HG03460 (cell line): Measurements from ENCODE around the gene UPB1.
"Not testable (repeated sequence)": the region's sequence is repeated elsewhere in the genome, so short reads cannot be mapped to it uniquely, and the experiment has no call there.

Experiments
- ATAC-seq: cut with Tn5 transposase; IDR thresholded peaks from one replicate; pipeline ENCODE4 v1.9.1; 2021; ENCODE audit not compliant: unreplicated experiment

Gene UPB1

DNA sequence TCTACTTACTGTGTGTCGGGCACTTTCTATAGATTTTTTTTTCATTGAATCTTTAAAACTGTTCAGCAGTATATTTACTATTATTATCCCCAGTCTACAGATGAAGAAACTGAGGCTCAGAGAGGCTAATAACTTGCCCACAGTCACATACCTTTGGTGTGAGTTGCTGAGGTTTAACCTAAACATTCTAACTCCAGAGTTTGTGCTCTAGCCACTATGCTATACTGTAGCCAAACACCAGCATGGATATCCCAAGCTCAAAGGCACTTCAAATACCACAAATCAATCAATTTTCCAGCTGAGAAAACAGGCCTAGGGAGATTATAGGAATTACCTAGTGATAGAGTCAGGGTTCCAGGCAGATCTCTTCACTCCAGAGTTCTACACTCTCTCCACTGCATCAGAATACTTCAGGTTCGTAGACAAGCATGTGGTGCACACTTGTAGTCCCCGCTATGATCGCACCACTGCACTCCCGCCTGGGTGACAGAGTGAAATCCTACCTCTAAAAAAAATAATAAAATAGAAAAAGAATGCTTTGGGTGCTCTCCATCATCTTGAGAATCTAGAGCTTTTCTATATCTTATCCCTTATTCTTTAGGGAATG, 20.4 kb upstream of the UPB1 start:
- no peak for ATAC-seq

DNA sequence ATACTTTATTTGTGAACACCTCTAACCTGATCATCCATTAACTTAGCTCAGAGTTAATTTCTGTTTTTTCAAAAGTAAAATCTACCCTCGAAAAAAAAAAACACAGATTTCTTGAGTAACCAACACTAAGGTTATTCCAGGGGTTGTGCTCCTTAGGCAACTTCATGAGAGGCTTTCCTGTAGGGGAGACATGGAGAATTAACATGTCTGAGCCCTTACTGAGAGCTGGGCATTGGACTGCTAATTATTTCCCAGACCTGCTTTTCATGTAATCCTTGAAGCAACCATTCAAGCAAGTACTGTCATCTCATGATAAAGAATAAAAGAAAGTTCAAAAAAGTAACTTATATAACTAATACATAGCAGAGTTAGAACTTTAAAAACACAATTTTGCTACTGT, 13.5 kb upstream of the UPB1 start:
- ATAC-seq: no peak

DNA sequence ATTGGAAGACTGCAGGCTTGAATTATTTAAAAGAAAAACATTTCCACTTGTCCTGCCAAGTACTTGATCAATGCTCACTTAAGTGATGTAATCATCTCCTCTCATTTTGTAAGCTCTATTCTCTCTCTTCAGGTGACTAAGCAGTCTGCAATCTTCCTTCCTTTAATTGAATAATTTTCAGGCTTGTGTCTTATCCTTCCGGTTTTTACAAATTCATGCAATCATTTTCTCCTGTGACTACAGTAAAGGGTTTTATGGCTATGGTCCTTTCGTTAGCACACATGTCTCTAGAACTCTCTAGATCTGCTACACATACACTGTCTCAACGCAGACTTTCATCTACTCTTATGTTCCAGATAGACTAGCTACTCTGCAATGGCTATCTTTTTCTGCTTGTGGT, 12.6 kb upstream of the UPB1 start:
- ATAC-seq: no peak

DNA sequence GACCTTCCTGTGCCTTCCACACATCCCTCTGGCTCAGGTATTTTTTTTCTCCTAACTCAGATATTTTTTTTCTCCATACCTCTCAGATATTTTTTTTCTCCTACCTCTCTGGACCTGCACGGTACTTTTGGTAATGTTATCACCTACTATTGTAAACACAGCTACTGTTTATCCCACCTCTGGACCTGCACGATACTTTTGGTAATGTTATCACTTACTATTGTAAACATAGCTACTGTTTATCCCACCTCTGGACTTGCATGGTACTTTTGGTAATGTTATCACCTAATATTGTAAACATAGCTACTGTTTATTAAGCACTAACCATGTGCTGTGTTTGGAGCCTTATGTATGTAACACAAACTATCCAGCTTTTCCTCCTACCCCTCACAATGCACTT, 12.1 kb upstream of the UPB1 start:
- no peak for ATAC-seq

DNA sequence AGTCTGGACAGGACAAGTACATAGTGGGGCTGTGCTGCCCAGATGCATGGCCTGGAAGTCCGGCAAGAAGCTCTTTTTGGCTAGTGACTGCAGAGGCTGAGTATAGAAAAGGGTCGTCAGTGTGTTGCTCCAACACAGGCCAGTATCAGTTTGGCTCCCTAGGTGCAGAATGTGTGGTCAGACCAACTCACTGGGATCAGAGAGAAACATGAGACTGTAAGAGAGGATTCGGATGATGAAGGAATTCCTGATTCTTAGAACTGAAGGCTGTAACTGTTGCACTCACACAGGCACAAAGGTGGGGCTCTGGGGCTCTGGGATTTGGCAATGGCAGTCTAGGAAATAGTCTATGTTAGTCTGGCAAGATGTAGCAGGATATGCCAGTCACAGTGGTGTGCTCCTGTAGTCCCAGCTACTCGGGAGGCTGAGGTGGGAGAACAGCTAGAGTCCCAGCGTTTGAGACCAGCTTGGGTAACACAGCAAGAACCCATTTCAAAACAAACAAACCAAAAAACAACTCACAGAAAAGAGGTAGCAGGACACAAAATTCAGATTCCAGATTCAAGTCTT, 11.1 kb upstream of the UPB1 start:
- no peak for ATAC-seq

DNA sequence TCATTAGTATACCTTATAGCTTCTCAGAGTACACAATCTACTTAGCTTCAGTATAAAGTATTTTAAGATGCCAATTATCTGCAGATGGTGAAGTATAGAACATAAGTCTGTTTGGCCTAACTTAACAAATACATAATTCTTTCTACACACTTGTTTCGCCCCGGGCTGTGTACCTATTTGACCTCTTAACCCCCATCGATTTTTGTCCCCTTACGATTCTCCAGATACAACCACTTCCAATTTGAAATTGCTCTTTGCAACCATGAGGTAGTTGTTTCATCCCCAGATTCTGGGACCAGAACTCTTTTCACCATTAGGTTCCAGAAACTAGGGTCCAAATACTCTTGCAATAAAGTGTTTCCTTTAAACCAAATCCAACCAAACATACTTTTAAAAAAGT, 10.0 kb upstream of the UPB1 start:
- ATAC-seq: no peak

DNA sequence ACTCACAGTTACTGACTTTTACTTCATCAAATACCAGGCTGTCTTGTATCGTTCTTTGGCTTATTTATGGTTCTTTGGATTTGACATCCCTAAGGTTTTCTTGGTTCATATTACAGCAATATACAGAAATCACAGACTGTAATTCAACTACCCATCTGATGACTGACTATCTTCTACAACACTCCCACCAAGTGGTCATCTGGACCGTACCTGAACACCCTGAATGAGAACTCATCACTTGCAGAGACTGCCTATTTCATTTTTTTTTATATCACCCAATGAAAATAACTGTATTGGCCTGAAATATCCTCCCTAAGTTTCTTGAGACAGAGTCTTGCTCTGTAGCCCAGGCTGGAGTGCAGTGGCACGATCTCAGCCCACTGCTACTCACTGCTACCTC, 9.5 kb upstream of the UPB1 start:
- ATAC-seq: no peak

DNA sequence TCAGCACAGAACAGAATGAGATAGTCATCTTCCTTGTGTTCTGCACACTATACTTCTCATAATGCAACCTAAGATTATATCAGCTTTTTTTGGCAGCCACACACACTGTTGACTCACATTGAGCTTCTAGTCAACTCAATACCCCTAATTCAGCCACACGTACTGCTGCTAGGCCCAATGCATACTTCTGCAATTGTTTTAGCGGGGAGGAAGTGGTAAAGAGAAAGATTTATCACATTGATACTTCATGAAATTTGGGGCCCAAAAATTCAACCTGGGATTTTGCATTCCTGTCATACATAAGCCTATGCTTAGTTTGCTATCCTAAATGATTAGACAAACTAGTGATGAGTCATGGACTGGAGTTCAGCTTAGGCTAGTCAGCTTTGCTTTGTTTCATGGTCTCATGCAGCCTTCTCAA, 8.6 kb upstream of the UPB1 start:
- no peak for ATAC-seq

DNA sequence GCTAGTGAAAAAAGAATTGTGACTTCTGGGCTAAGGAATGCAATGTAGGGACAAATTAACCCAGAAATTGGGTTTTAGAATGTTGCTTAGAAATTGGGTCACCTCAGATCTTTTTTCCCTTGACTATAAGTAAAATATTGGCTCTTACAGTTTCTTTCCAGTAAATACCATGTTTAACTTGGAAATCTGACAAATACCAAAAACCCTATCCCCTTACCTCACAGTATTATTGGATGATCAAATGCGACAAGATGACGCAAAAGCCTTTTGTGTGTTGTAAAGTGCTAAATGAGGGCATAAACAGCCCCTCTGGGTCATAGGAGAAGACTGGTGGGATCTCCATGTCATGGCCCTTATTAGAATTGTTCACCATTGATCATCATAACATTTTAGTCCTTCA, 6.1 kb upstream of the UPB1 start:
- no peak for ATAC-seq

DNA sequence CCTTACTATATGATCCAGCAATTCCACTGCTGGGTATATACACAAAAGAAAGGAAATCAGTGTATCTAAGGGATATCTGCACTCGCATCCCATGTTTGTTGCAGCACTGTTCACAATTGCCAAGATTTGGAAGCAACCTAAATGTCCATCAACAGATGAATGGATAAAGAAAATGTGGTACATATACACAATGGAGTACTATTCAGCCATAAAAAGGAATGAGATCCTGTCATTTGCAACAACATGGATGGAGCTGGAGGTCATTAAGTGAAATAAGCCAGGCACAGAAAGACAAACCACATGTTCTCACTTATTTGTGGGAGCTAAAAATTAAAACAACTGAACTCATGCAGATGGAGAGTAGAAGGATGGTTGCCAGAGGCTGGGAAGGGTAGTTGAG, 5.7 kb upstream of the UPB1 start:
- ATAC-seq: not testable (repeated sequence)

DNA sequence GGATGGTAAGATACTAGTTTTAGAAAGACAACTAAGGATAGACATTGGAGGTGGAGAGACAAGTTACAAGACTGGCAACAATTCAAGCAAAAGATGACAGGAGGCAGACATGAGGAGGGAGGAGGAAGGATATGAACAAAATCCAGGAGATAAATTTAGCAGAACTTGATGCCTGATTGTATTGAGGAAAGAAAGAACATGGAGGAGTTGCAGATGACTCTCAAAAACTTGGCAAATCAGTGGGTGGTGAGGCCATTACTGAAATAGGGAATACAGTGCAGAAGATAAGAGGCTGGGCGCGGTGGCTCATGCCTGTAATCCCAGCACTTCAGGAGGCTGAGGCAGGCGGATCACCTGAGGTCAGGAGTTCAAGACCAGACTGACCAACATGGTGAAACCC, 2.7 kb upstream of the UPB1 start:
- no peak for ATAC-seq

DNA sequence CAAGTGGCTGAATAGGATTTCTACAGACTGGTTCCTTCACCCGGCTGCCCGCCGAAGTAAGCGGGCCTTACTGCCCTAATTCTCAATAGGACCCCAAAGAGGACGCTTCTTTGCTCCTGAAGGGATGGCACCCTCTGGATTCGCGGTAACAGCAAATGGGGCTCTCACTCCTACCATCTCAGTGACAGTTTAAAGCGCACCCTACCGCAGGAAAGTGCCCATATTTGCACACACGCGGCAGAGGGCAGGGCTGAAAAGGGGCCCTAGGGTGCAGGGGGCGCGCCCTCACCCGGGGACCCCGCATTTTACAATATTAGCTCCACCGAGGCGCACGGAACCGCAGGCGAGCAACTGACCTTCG, 985 bp upstream of the UPB1 start:
- no peak for ATAC-seq

DNA sequence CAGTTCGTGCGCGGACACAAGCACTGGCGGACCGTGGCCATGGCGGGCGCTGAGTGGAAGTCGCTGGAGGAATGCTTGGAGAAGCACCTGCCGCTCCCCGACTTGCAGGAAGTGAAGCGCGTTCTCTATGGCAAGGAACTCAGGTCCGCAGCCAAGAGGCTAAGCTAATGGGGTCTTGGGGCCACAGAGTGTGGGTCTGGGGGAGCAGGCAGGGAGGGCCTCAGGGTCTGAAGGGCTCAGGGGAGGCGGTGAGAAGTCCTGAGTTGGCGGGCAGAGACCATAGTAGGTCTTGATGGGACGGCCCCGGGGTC, 188 bp downstream of the UPB1 start:
- no peak for ATAC-seq

DNA sequence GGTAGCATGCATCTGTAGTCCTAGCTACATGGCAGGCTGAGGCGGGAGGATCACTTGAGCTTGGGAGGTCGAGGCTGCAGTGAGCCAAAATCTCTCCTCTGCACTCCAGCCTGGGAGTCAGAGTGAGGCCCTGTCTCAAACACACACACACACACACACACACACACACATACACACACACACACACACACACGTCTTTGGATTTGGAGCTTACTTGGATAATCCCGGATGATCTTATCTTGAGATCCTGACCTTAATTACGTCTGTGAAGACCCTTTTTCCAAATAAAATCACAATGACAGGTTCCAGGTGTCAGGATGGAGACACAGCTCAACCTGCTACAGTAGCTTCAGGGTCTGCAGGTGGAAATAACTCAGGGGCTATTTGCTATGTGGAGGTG, 1.1 kb downstream of the UPB1 start:
- ATAC-seq: no peak

DNA sequence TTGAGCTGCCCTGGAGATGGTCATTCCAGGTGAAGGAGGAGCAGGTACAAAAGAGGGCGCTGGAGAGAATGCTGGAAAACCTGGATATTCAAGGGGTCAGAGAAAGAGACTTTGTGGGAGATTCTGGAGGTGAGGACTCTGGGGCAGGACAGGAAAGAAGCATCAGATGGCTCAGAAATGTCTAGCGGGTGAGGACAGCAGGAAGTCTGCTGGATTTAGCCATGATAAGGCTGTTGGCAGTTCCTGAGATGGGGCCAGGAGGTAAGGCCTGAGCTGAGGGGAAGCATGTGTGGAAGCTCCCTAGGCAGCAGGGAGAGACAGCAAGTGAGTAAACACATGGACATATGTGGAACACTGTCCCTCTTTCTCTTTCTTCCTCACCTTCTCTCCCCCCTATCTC, 1.5 kb downstream of the UPB1 start:
- no peak for ATAC-seq

DNA sequence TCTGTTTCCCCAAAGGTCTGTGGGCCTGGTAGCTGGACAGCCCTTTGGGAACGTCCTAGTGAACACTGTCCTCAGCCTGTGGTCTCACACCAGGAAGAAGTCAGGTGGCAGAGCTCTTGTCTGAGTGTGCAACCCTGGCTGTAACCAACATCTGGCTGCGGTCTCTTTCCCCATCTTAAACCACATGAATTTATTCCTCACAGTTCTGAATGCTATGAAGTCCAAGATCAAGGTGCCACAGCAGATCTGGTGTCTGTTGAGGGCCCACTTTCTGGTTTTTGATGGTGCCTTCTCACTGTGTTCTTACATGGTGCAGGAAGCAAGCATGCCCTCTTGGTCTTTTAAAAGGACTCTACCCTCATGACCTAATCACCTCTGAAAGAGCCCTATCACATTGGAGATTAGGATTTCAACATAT, 2.7 kb downstream of the UPB1 start:
- no peak for ATAC-seq

DNA sequence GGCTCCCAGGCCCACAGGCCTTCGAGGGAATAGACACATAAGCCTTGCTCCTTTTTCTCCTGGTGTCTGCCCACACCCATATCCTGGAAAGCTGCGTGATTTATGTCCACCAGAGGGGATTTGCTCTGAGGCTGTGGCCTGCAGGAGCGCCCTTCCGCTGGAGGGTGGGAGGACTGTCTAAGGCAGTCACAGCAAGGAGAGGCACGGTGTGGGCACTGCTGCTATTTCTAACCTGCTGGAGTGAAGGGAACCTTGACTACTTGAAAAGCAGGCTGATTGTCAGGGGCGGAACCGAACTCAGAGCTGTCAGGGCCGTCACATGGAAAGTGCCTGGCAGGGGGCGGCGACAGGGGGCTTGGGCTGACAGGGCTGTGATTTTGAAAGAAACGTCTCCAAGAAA, 3.7 kb downstream of the UPB1 start:
- no peak for ATAC-seq

DNA sequence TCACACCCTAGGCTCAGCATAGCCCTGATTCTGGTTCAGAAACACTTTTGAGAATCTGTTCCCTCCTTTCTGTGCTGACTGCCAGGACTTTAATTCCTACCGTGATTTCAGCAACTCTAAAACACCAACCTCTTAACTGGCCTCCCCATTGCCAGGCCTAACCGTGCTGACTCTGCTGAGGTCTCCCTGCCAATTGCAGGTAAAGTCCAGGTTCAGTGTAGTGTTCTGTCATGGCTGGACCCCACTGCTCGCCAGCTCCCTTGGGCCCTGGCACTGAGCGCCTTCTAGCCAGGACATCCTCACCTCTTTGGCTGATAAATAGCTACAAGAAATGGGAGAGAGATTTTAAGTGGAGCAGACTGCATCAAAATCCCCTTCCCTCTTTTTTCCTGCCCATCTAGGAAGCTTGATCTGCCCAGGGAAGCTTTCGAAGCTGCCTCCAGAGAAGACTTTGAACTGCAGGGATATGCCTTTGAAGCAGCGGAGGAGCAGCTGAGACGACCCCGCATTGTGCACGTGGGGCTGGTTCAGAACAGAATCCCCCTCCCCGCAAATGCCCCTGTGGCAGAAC, 4.7 kb downstream of the UPB1 start:
- no peak for ATAC-seq

DNA sequence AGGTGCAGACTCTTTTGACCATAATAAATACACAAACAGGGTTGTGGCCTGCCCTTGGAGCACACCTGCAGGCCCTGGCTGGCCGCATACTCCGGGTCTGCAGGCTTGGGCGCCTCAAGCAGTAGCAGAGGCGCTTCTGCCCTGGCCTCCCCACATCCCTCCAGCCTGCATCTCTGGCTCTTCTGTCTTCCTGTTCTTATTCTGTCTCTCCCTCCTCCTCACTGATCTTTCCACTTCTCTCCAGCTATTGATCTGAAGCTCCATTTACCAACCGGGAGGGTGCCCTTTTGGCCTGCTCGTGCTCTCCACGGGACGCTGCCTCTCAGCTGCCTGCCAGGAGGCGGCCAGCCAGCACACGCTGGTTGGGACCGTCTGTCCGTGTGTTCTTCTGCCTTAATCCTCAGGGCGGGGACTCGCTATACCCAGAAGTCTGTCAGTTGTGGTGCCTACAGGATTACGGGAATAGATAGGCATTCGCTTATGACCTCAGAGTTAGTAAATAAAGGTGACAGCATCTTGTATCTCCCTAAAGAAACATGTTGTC, 5.2 kb downstream of the UPB1 start:
- no peak for ATAC-seq

DNA sequence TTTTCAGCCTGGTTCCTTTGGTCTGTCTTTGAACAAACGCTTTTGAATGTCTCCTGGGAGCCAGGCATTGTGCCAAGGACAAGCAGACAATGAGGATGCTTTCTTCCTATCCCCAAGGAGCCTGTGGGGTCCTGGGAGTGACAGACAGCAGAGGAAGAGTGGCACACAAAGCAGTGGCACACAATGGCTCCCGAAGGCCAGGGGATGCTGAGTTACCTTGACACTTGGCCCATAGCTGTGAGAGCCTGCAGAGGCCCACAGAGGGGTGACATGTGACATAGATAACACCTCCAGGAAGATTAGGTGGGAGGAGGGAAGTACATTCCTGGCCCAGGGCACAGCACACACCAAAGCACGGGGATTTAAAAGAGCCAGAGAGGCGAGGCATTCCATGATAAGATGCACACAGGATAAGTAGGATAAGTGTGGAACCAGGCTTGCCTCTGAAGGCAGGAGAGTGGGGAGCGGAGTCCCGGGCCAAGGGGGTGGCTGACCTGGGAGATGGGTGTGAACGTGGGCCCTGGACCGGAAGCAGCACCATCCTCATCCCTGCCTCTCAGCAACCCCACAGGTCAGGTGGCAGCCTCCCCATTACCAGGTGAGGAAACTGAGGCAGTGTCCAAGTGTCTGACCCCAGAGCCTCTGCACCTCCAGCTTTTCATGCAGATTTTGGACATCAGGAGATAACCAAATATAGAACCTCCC, 6.3 kb downstream of the UPB1 start:
- ATAC-seq: no peak

DNA sequence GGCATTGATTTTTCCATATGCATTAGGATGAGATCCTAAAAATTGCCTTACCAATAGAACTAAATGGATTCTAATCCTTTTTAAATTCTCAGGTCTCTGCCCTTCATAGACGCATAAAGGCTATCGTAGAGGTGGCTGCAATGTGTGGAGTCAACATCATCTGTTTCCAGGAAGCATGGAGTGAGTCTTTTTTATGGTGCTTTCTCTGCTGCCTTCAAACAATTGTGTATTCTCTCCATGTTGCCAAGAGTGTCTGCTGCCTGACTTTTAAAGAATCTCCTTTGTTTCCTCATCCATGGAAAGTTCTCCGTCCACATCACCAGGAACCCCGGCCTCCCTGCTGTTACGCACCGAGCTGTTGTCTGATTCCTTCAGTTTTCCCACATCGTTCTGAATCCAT, 6.9 kb downstream of the UPB1 start:
- ATAC-seq: no peak

DNA sequence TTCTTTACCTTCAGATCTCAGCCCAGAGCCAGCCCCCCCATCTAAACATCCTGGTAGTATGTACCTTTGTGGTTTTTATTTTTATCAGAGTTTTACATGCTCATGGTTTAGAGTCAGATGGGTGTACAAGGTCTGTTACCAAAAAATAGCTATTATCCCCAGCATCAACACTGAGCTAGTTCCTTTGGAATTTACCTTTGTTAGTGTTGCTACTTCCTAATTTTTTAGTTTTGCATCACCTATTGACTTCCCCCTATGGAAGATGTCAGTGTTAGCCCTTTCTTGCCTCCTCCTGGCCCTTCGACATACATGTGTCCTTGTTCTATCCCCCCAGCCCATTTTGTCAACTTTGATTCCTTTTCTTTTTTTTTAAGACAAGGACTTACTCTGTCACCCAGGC, 7.4 kb downstream of the UPB1 start:
- ATAC-seq: no peak
